GM19025 (cell line): ENCODE measurements around the gene CGGBP1.

Experiments
- ATAC-seq: cut with Tn5 transposase; IDR thresholded peaks from one replicate; pipeline ENCODE4 v1.9.1; 2021; ENCODE audit warnings: mild to moderate bottlenecking, low read depth, moderate library complexity; ENCODE audit not compliant: unreplicated experiment

The CGGBP1 gene

GRCh38 chr3:88058581-88059379 is at the start of gene CGGBP1, which contains the start of gene ZNF654:
Gene CGGBP1 (minus strand): TSS chr3:88059005. CDS start chr3:88055976, 3,029 bp downstream.
Gene ZNF654 (plus strand): TSS chr3:88059255. CDS start chr3:88059320, 65 bp downstream.
- ATAC-seq = peak; percentile 90

GRCh38 chr3:88105325-88105724 is 46.5 kb upstream of the CGGBP1 start:
- no peak for ATAC-seq

- no peak for ATAC-seq
Measured at GRCh38 chr3:88101142-88101541, 42.3 kb upstream of the CGGBP1 start.

- ATAC-seq = no peak
Measured at GRCh38 chr3:88093266-88093665, 34.5 kb upstream of the CGGBP1 start.

GRCh38 chr3:88092270-88092669 is 33.5 kb upstream of the CGGBP1 start:
- ATAC-seq = no peak

- no peak for ATAC-seq
Measured at GRCh38 chr3:88090681-88091080, 31.9 kb upstream of the CGGBP1 start.

GRCh38 chr3:88084097-88084501 is 25.3 kb upstream of the CGGBP1 start:
- no peak for ATAC-seq

GRCh38 chr3:88082854-88083253 is 24.0 kb upstream of the CGGBP1 start:
- ATAC-seq = no peak

GRCh38 chr3:88078932-88079331 is 20.1 kb upstream of the CGGBP1 start:
- no peak for ATAC-seq

- no peak for ATAC-seq
Measured at GRCh38 chr3:88076712-88077111, 17.9 kb upstream of the CGGBP1 start.

GRCh38 chr3:88075497-88075896 is 16.7 kb upstream of the CGGBP1 start:
- ATAC-seq = no peak

GRCh38 chr3:88075072-88075471 is 16.3 kb upstream of the CGGBP1 start:
- ATAC-seq = no peak

- ATAC-seq = no peak
Measured at GRCh38 chr3:88061746-88062145, 2.9 kb upstream of the CGGBP1 start.

- ATAC-seq = peak; percentile 7
Measured at GRCh38 chr3:88059380-88060170, 770 bp upstream of the CGGBP1 start.

GRCh38 chr3:88058306-88058580 is 562 bp downstream of the CGGBP1 start:
- ATAC-seq = no peak

- no peak for ATAC-seq
Measured at GRCh38 chr3:88057630-88058305, 1.0 kb downstream of the CGGBP1 start.

GRCh38 chr3:88046766-88047165 is 12.0 kb downstream of the CGGBP1 start:
- ATAC-seq = no peak

GRCh38 chr3:88044411-88044810 is 14.4 kb downstream of the CGGBP1 start:
- ATAC-seq = no peak

- no peak for ATAC-seq
Measured at GRCh38 chr3:88041005-88041404, 17.8 kb downstream of the CGGBP1 start.

GRCh38 chr3:88040529-88040928 is 18.3 kb downstream of the CGGBP1 start:
- ATAC-seq = no peak

- ATAC-seq = no peak
Measured at GRCh38 chr3:88038566-88038965, 20.2 kb downstream of the CGGBP1 start.
